Measurements from ENCODE around the gene TP53I11. TPM values are rescaled to one million over a fixed set of nuclear protein-coding genes. Genes with fewer than 3 reads are reported as not detected.

The TP53I11 gene
- total RNA-seq, 6 experiments from 2014 or later = 1.1 to 2.9 (median 1.8) TPM

GRCh38 chr11:44930588-44931302 is 19.9 kb downstream of the TP53I11 start:
- no peaks in the 10 kb centered on the region for H3K9me3 Mint-ChIP-seq
- H3K36me3 Mint-ChIP-seq (ENCODE audit: low read depth) = no peaks in the 10 kb centered on the region
- H3K4me3 Mint-ChIP-seq = no peak overlapping the region
- no peak overlapping the region for H3K27ac Mint-ChIP-seq
- no peaks in the 10 kb centered on the region for H3K4me1 Mint-ChIP-seq (ENCODE audit: low read depth)
- H3K27me3 Mint-ChIP-seq (ENCODE audit: insufficient read depth) = peaks cover 37% of the 10 kb centered on the region
- no peak for DNase-seq
- no peak for TF ChIP-seq CTCF (IDR thresholded peaks at IDR 0.05)

- TF ChIP-seq CTCF (IDR thresholded peaks at IDR 0.05) = no peak
- no peaks in the 10 kb centered on the region for H3K36me3 Mint-ChIP-seq (ENCODE audit: low read depth)
- H3K4me3 Mint-ChIP-seq = no peak overlapping the region
- H3K9me3 Mint-ChIP-seq = no peaks in the 10 kb centered on the region
- H3K27me3 Mint-ChIP-seq (ENCODE audit: insufficient read depth) = peaks cover 39% of the 10 kb centered on the region
- H3K4me1 Mint-ChIP-seq (ENCODE audit: low read depth) = no peaks in the 10 kb centered on the region
- no peak for DNase-seq
- H3K27ac Mint-ChIP-seq = no peak overlapping the region
Measured at GRCh38 chr11:44928816-44929215, 21.9 kb downstream of the TP53I11 start.

GRCh38 chr11:44928144-44928543 is 22.5 kb downstream of the TP53I11 start:
- Mint-ChIP-seq H3K27me3 (ENCODE audit: insufficient read depth) (peaks cover 42% of the 10 kb centered on the region), H3K36me3 (ENCODE audit: low read depth) (no peaks in the 10 kb centered on the region), H3K4me3 (no peak overlapping the region), H3K27ac (no peak overlapping the region), H3K4me1 (ENCODE audit: low read depth) (no peaks in the 10 kb centered on the region), H3K9me3 (no peaks in the 10 kb centered on the region)
- DNase-seq = no peak
- TF ChIP-seq CTCF (IDR thresholded peaks at IDR 0.05) = no peak

GRCh38 chr11:44927174-44927661 is 23.5 kb downstream of the TP53I11 start:
- DNase-seq = peak; percentile 46
- Mint-ChIP-seq H3K4me3 (no peak overlapping the region), H3K9me3 (no peaks in the 10 kb centered on the region), H3K27me3 (ENCODE audit: insufficient read depth) (peaks cover 47% of the 10 kb centered on the region), H3K27ac (no peak overlapping the region), H3K4me1 (ENCODE audit: low read depth) (no peaks in the 10 kb centered on the region), H3K36me3 (ENCODE audit: low read depth) (no peaks in the 10 kb centered on the region)
- peak; percentile 97 for TF ChIP-seq CTCF (IDR thresholded peaks at IDR 0.05)

- Mint-ChIP-seq H3K27ac (no peak overlapping the region), H3K4me1 (ENCODE audit: low read depth) (no peaks in the 10 kb centered on the region), H3K27me3 (ENCODE audit: insufficient read depth) (peaks cover 46% of the 10 kb centered on the region), H3K36me3 (ENCODE audit: low read depth) (no peaks in the 10 kb centered on the region), H3K4me3 (no peak overlapping the region), H3K9me3 (no peaks in the 10 kb centered on the region)
- DNase-seq = no peak
- TF ChIP-seq CTCF (IDR thresholded peaks at IDR 0.05) = no peak
Measured at GRCh38 chr11:44926036-44926435, 24.6 kb downstream of the TP53I11 start.

All from HFFc6 (cell line).